ENCODE measurements around the gene C2CD4C.

The C2CD4C gene, protein sequence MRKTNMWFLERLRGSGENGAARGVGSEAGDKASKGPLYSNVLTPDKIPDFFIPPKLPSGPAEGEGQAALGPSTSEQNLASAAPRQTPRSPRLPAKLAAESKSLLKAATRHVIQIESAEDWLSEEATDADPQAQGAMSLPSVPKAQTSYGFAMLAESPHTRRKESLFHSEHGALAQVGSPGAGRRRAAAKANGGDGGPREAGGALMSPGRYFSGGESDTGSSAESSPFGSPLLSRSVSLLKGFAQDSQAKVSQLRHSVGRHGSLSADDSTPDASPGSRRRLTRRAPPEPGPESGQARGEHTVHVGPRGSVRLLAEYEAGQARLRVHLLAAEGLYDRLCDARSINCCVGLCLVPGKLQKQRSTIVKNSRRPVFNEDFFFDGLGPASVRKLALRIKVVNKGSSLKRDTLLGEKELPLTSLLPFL

DNA sequence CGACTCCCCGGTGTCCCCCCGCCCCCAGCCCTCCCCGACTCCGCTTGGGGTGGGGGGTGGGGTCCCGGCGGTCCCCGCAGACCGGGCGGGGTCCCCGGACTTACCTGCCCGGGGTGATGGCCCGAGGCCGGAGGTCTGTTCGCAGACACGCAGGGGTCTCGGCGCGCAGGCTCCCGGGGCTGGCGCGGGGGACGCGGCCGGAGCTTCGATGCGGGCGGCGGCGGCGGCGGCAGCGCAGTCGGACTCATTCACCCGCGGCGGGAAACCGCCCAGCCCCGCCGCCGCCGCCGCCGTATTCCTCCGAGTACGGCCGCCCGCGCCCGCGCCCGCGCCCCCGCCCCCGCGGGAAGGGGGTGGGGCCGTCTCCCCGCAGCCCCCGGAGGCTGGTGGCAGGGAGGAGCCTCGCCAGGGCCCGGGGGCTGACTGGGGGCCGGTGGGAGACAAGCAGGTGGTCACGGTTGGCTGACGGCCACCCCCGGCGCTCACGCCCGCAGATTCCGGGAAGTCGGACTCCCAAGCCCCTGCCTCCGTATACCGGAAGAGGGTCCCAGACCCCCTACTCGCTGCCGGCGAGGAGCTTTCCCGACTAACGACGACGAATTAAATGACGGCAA lies at the start of gene C2CD4C:
Gene C2CD4C (minus strand): TSS at position 246 of the 614 bp plus-strand sequence. CDS start 786 bp downstream, outside the sequence.
- H3K27ac ChIP-seq, result no peak within 1 kb of the TSS

DNA sequence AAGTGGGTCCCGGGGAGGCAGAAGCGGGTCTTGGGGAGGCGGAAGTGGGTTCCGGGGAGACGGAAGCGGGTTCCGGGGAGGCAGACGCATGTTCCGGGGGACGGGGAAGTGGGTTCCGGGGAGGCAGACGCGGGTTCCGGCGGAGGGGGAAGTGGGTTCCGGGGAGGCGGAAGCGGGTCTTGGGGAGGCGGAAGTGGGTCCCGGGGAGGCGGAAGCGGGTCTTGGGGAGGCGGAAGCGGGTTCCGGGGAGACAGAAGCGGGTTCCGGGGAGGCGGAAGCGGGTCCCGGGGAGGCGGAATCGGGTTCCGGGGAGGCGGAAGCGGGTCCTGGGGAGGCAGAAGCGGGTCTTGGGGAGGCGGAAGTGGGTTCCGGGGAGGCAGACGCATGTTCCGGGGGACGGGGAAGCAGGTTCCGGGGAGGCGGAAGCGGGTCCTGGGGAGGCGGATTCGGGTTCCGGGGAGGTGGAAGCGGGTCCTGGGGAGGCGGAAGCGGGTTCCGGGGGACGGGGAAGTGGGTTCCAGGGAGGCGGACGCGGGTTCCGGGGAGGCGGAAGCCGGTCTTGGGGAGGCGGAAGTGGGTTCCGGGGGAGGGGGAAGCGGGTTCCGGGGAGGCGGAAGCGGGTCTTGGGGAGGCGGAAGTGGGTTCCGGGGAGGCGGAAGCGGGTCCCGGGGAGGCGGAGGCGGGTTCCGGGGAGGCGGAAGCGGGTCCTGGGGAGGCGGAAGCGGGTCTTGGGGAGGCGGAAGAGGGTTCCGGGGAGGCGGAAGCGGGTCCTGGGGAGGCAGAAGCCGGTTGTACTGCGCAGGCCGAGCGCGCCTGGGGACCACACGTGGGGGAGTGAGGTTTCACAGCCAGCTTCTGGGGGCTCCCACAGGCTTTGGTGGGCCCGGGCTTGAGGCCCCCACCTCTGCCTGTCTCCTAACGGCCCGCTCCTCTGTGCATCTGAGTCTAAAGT lies 49.4 kb upstream of the C2CD4C start:
- no peak for TF ChIP-seq ZFX (IDR thresholded peaks at IDR 0.05; ENCODE audit: borderline replicate concordance)
- TF ChIP-seq, protein P1, sequence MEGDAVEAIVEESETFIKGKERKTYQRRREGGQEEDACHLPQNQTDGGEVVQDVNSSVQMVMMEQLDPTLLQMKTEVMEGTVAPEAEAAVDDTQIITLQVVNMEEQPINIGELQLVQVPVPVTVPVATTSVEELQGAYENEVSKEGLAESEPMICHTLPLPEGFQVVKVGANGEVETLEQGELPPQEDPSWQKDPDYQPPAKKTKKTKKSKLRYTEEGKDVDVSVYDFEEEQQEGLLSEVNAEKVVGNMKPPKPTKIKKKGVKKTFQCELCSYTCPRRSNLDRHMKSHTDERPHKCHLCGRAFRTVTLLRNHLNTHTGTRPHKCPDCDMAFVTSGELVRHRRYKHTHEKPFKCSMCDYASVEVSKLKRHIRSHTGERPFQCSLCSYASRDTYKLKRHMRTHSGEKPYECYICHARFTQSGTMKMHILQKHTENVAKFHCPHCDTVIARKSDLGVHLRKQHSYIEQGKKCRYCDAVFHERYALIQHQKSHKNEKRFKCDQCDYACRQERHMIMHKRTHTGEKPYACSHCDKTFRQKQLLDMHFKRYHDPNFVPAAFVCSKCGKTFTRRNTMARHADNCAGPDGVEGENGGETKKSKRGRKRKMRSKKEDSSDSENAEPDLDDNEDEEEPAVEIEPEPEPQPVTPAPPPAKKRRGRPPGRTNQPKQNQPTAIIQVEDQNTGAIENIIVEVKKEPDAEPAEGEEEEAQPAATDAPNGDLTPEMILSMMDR (IDR thresholded peaks at IDR 0.05), result no peak
- H3K27ac ChIP-seq, result no peak overlapping the region

More for the DNA sequence above, at the start of gene C2CD4C:
- TF ChIP-seq ZFX (IDR thresholded peaks at IDR 0.05; ENCODE audit: borderline replicate concordance), result no peak

DNA sequence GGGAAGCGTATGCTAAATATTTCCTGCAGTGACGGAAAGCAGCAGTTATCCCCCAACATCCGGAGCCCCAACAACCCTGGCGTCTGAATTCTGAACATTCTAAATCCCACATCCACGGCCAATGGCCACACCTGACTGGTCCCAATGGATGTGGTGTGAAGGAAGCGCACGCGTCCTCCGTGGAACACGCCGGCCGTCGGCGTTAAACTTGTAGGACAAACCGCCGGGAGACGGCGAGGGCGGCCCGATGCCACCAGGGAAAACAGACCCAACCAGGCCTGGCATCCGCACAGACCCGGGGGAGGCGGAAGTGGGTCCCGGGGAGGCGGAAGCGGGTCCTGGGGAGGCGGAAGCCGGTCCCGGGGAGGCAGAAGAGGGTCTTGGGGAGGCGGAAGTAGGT lies 48.7 kb upstream of the C2CD4C start:
- H3K27ac ChIP-seq, result no peak overlapping the region
- TF ChIP-seq, protein P1 (IDR thresholded peaks at IDR 0.05), result no peak
- TF ChIP-seq ZFX (IDR thresholded peaks at IDR 0.05; ENCODE audit: borderline replicate concordance), result no peak

DNA sequence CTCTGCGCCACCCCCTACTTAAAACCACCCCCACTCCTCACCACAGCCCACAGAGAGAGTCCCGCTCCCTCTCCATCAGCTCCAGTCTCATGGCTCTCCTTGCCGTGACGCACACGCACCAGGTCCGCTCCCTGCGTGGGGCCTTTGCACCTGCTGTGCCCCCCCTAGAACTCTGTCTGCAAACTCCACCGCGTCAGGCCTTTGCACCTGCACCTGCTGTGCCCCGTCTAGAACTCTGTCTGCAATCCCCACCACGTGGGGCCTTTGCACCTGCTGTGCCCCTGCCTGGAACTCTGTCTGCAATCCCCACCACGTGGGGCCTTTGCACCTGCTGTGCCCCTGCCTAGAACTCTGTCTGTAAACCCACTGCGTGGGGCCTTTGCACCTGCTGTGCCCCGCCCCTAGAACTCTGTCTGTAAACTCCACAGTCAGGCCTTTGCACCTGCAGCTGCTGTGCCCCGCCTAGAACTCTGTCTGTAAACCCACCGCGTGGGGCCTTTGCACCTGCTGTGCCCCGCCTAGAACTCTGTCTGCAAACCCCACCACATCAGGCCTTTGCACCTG lies 47.7 kb upstream of the C2CD4C start:
- no peak overlapping the region for H3K27ac ChIP-seq
- TF ChIP-seq, protein P1 (IDR thresholded peaks at IDR 0.05), result no peak
- no peak for TF ChIP-seq ZFX (IDR thresholded peaks at IDR 0.05; ENCODE audit: borderline replicate concordance)

DNA sequence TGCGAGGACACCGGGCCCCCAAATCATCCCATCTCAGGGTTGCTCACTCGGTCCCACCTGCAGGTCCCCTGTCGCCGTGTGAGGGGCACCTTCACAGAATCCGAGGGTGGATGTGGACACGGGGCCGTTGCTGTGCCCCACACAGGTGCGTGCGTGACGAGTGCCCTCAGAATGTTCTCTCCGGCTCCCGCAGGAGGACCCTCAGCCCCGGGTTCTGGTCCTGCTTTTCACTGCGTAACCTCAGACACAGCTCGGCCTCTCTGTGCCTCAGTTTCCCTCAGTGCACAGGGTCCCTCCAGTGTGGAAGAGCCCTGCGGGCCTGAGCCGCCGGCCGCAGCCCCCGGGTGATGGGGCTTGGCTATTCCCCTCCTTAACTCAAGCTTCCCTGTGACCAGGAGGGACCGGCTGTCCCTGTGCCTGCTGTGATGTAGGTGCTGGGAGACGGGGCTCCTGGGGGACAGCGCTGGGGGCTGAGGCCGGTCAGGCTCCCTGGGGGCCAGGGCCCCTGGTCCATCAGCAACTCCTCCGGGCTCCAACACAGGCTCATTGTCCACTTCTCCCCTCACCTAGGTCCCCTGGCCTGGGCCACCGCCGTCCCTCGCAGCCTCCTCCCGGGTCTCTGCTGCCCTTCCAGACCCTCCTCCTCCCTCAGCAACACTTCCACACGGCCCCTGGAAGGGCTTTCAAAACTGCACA lies 47.1 kb upstream of the C2CD4C start:
- TF ChIP-seq ZFX (IDR thresholded peaks at IDR 0.05; ENCODE audit: borderline replicate concordance), result no peak
- TF ChIP-seq, protein P1 (IDR thresholded peaks at IDR 0.05), result no peak
- H3K27ac ChIP-seq, result no peak overlapping the region

DNA sequence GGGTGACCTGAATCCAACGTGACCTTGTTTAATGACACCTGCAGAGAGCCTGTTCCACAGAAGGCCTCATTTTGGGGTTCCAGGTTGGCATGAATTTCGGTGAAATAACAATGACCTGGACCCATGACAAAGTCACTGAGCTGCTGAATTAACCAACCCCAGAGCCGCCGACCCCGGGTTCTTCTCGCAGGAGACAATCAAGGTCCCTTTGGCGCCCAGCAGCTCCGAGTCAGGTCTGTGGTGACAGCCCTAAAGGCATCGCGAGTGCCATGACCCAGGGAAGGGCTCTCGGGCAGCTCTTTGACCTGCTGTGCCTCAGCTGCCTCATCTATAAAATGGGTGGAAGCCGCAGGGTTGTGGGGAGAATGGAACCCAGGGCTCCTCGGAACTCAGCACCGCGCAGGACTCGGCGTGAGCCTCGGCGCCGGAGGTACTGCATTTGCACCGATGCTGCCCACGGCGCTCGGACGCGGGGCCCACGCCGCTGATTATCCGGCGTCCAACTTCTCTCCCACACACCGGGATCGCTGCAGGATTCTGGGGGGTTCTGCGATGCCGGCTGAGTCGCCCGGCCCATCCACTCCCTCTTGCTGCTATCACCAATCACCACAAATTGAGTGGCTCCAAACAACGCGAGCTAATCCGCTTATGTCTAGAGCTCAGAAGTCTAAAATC lies 46.2 kb upstream of the C2CD4C start:
- TF ChIP-seq ZFX (IDR thresholded peaks at IDR 0.05; ENCODE audit: borderline replicate concordance), result no peak
- TF ChIP-seq, protein P1 (IDR thresholded peaks at IDR 0.05), result no peak
- H3K27ac ChIP-seq, result no peak overlapping the region
